SKM-1 (cell line): Measurements from ENCODE around the gene TMEM150C.

Experiments
- DNase-seq: peaks from one replicate; lab custom pipeline; 2025; ENCODE audit not compliant: unreplicated experiment; lab: John Stamatoyannopoulos, UW

The TMEM150C gene

DNA sequence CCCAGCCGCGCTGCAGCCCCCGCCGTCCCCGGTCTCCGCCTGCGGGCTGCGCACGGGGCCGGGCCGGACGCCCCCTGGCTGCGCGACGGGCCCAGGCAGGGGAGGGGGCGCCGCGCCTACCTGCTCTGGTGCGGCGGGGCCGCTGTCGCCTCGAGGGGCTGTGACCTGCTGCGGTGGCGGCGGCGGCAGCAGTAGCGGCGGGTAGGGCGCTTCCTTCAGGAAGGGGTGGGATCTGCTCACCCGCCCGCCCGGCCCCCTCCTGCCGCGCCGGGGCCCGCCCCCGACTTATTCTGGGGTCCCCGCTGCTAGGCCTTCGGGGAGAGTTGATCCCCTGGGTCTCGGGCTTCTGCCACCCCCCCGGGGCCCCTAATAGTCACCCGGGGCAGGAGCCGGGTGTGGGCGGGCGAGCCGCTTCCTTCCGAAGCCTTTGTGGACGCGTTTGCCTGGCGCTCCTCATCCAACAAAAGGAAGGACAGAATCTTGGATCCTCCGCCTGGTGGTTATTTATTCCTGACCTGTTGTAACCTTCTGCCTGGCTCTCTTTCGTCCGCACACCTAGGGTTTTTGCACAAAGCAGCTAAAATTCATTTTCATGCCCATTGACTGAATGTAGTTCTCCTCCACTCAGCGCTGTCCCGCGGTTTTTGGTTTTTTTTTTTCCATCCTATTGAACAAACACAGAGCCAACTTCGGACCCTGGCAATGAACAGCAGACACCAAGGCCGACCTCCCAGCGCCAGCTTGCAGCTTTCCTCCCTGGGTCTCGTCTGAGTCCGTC, at the start of gene TMEM150C:
Gene TMEM150C, minus strand, starts transcription at position 203 of the 778 bp plus-strand sequence. CDS start 57,331 bp downstream, outside the sequence.
- no peak for DNase-seq

DNA sequence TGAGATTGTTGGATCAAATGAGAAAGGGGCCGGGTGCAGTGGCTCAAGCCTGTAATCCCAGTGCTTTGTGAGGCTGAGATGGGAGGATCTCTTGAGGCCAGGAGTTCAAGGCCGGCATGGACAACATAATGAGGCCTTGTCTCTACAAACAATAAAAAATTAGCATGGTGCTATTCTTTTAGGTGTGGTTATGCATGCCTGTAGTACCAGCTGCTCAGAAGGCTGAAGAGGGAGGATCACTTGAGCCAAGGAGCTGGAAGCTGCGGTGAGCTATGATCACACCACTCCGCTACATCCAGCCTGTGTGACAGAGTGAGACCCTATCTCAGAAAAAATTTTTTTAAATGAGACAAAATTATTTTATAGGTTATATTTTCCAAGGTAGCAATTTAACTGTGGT, 49.7 kb upstream of the TMEM150C start:
- no peak for DNase-seq

- no peak for DNase-seq
Observed at GRCh38 chr4:82610041-82610440, 48.3 kb upstream of the TMEM150C start.

DNA sequence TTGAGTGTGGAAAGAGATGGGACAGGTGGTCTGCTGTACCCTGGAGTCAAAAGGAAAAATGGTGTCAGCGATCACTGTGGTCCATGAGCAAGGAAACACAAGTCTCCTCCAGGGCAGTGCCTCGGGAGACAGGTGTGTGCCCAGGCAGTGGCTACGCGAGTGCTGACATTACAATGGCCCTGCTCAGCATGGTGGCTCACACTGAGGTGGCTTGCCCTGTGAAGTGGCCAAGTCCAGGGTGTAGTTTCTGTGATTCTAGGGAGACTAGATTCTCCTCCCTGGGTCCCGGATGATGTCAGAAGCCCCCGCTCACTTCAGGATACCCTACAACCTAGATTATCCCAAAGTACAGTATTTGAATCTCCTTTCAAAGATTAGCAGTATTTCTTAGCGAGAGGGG, 44.8 kb upstream of the TMEM150C start:
- DNase-seq, result no peak

DNA sequence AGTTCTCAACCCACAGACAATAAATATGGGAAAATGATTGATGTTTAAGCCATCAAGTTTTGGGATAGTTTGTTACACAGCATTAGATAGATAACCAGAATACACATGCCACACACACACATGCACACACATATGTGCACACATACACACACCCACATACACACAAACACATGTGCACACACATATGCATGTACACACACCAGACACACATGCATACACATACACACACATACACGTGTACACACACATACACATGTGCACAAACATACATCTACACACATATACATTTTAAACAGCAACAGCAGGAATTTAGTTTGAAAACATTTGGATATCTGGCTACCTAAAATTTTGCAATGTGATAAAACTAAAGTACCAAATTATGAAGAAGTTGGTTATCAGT, 42.7 kb upstream of the TMEM150C start:
- no peak for DNase-seq

DNA sequence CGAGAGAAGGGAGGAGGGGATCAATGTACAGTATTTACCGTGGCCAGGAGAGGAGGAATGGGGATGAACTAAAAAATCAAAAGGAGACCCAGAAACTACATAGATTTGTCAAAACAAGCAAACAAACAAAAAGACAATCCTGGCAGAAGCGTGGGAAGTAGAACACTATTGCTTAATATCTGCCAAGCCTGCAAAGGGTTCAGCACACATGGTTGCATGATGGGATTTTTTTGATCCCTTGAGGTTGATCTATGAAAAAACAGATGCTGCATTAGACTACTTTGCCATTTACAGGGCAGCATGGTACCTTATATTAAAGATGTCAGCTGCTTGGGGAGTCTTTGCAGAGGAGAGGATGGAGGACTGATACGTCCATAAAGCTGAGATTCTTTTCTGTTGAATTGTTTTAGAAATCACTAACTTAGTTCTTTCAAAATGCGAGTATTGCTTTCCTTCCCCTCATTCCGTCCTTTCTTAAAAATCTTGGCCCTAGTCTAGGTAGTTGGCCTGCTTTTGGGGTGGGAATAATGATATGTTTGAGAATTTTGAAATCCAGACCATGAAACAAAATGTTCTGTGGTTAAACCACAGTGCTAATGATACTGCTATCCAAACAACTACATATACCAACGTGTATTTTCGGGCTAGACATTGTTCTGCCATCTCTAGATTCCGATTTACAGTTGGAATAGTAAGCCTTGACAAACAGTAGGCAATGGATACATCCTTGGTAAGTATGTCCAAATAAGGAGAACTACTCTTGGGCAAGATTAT, 39.6 kb upstream of the TMEM150C start:
- no peak for DNase-seq

DNA sequence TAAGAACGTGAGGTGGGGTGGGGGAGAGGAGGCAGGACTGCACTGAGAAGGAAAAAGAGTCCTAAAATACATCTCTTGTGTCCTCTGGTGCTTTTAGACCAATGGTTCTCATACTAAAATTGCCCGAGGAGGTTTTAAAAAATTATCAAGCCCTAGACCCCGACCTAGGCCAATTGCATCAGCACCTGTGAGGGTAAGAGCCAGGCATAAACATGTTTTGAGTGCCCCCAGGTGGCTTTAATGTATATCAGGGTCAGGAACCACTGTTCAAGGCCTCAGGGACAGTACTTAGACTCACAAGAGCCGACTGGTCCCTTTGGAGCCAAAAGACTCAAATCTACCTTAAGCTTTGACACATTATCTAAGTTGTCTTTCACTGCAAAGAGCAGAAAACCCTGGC, 37.5 kb upstream of the TMEM150C start:
- no peak for DNase-seq

GRCh38 chr4:82594456-82594855, 32.7 kb upstream of the TMEM150C start:
- DNase-seq, result no peak

- DNase-seq, result no peak
Observed at GRCh38 chr4:82593411-82593810, 31.6 kb upstream of the TMEM150C start.

DNA sequence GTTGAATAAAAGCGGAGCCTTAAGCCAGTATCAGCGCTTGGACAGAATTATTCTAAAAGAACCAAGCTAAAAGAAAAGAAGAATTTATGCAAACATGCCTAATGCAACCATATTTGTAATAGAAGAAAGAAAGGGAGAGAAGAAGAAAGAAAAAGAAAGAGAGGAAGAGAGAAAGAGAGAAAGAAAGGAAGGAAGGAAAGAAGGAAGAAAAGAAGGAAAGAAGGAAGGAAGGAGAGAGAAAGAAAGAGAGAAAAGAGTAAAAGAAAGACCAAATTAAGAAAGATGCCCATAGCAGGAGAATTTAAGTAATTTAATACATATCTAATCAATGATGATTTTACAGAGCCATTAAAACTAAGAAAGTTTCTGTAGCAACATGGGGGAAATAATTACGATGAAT, 30.9 kb upstream of the TMEM150C start:
- DNase-seq, result no peak

DNA sequence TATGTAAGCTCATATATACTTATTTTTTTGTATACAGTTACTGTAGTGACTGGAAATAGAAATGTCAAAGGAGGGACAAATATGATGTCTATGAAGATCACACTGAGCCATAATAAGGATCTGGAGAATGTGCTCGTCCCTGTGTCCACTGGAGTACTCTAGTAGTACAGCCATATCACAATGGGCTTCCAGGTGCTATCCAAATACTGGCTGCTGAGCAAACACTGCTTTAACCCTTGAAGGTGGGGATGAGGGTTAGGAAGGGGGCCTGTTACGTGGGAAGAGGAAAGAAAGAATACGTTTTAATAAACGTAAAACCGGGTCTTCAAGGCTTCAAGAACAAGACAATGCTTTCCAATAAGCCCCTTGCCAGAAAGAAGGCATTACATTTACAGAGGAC, 29.8 kb upstream of the TMEM150C start:
- DNase-seq, result no peak

DNA sequence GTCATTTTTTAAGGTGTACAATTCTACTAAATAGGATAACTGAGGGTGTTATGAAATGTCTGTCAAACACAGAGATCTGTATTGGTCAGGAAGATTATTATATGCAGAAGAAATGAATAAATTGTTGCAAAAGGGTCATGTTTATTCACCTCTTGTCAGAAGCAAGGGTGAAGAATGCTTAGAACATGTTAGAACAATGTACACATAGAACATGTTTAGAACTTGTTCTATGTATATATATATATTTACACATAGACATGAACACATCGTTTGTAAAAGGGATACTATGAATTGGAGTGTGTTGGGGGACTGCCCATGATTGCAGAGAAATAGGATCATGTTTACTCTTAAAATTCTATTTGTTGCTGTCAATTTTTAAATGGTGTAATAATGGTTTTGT, 28.0 kb upstream of the TMEM150C start:
- no peak for DNase-seq

DNA sequence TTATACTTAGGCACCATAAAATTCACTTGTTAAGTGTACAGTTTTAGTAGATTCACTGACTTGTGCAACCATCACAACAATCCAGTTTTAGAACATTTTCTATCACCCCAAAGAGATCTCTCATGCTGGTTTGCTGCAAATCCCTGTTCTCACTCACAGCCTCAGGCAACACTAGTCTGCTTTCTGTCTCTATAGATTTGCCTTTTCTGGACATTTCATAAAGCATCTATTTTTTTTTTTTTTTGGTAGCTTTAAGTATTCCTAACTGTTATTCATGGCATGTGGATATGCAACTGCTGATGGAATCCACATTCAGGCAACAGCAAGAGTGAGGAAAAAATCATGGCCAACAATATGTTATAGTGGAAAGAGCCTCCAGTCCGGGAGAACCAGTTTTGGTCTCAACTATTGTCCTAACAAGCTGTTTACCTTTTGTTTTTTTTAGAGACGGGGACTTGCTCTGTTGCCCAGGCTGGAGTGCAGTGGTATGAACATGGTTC, 27.0 kb upstream of the TMEM150C start:
- DNase-seq, result no peak

DNA sequence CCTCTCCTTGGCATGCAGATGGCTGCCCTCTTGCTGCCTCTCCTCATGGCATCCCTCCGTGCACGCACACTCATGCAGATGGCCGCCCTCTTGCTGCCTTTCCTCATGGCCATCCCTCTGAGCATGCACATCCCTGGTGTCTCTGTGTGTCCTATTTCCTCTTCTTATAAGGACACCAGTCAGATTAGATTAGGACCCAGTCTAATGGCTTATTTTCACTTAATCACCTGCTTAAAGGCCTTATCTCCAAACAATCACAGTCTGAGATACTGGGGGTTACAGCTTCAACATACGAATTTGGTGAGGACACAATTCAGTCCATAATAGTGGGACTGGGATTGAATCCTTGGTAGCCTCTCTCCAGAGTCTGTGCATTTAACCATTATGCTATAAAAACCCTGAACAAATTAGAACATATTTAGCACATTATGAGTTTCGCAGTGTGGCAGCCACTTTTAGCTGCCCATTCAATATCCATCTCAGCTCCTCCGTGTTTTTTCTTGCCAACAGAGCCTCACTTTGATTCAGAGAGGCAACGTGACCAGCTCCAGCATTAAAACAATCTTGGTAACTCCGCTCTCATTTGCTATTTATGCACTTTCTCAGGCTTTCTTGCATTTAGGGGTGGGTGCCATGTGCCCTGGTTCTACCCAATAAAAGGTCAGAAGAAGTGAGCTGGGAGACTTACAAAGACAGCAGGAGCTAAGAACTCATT, 26.2 kb upstream of the TMEM150C start:
- DNase-seq, result no peak

DNA sequence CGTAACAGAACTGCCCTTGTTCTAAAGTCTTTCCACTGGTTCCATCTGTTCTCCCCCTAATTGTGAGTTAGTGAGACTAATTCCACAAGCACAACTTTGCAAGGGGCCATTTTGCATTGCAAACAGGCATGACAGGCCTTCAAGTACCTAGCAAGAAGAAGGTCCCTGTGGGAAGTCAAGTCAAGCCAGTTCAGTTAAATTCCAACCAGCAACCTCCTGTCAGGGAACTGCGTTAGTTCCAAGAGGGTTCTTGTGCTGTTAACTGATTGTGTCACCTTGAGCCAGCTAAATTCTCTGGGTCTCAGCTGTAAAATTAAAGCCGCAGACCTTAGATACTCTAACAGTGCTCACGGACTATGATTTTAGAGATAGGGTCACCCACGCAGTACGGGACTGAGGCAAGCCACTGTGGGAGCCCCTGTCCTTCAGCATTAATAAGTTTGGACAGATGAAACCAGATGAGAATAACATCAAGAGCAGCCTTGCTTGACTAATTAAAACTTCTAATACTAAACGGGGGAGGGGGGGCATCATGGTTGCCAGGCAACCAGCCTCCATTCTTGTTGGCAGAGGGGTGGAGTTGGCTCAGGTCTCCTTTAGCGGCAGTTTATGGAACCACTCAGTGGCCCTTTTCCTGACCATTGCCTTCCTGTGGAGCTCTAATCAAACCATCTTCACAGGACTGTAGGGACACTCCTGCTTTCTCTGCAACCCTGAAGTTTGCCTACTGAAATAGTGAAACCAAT, 24.1 kb upstream of the TMEM150C start:
- DNase-seq, result no peak

GRCh38 chr4:82584931-82585330, 23.1 kb upstream of the TMEM150C start:
- DNase-seq, result no peak

DNA sequence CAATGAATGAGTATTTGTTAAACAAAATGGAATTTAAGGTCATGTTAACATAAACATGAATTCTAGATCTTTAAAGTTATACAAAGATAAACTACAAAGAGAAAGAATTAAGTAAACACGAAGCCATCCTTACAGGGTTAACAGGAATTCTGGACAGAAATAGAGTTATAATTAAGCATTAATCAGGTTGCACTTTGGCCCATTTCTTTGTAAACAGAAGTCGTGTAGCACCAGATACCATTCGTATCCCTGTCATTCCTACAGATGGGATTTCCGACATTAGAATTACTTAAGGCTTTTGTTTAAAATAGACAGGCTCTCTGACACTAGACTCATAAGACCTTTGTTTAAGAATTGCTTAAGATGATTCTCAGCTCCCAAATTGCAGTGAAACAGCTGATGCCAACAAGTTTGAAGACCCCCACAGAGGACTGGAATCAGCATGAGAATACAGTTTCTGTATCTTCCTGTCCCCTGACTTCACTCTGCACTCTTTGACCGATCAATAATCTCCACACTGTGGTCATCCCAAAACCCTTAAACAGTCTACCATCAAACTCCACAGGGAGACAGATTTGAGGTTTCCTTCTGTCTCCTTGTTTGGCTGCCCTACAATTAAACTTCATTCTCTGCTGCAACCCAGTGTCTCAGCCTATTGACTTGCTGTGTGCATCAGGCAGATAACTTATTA, 22.3 kb upstream of the TMEM150C start:
- DNase-seq, result no peak

GRCh38 chr4:82579932-82580331, 18.1 kb upstream of the TMEM150C start:
- DNase-seq, result no peak

DNA sequence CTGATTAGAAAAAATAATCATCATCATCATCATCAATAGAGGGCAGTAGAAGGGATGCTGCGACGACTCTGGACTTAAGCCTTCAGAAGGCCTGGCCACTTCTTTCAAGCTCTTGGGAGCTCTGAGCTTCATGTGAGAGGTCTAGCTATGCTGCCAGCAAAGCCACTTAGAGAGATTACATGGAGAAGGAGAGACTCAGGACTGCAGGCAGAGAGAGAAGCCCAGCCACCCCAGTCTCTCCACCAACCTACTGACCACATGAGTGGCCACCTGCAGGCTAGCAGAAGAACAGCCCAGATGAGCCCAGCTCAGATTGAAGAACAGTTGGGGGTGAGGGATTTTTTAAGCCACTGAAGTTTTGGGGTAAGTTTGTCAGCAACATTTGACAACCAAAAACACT, 17.1 kb upstream of the TMEM150C start:
- no peak for DNase-seq

DNA sequence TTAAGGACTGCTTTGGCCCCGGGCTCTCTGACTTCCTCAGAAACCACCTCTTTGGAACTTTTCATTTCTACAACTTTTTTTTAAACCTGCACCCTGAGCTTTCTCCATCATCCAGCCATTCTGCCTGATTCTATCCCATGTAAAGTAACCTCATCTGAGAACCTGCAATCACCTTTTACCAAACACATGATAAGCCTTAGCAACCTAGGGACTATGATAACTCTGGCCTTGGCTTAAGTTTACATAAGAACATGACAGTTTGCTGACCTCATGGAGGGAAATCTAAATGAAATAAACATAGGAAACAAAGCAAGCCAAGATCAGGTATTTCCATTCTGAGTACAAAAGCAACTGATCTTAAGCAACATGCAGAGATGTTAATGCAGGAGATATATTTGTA, 15.7 kb upstream of the TMEM150C start:
- no peak for DNase-seq
